ENCODE measurements around the gene ZNF841. TPM values are rescaled to one million over a fixed set of nuclear protein-coding genes. Genes with fewer than 3 reads are reported as not detected.

The ZNF841 gene
- total and polyA plus RNA-seq, 9 of the 15 experiments (the other 6 are each of a cell fraction or from before 2014, with no cell fraction given) = 3.1 to 17.1 (median 11.0) TPM

DNA sequence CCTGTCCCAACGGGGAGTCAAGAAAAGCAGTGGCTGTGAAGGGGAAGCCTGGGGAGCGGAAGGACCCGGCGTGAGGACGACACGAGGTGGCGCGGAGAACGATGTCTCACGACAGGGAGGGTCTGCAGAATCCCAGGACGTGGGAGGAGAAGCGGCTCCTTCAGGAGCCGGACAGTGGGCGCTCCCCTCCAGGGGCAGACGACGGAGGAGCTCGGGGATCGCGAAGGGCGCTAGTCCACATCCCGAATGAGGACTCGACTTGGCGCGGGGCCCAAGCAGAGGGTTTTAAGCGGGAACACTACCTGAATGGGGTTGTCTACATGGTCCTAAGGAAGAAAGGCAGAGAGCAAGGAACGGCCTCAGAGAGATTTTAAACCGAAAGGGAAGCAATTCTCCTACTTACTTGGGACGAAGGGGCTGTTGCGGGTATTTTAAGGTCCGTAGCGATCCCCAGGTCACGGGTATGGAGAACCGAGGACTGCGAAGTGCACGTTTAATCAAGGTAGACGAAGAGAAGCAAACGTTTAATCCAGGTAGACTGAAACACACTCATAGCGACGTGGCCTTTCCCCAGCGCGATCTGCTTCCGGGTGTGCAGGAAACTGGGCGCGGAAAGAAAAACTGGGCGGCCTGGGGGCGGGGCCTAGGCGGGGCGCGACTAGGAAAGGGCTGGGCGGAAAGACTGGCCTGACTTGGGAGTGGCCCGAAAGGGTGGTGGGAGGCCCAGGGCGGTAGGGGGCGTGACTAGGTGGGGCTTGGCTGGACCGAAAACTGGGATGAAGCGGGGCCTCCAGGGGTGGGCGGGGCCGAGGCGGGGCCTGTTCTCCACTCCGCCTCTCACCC is at the start of gene ZNF841 (continued):
- TF ChIP-seq, protein P1, sequence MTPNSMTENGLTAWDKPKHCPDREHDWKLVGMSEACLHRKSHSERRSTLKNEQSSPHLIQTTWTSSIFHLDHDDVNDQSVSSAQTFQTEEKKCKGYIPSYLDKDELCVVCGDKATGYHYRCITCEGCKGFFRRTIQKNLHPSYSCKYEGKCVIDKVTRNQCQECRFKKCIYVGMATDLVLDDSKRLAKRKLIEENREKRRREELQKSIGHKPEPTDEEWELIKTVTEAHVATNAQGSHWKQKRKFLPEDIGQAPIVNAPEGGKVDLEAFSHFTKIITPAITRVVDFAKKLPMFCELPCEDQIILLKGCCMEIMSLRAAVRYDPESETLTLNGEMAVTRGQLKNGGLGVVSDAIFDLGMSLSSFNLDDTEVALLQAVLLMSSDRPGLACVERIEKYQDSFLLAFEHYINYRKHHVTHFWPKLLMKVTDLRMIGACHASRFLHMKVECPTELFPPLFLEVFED (CRISPR knock-in tag; conservative IDR thresholded peaks at IDR 0.05) = no peak
- TF ChIP-seq, protein P2, sequence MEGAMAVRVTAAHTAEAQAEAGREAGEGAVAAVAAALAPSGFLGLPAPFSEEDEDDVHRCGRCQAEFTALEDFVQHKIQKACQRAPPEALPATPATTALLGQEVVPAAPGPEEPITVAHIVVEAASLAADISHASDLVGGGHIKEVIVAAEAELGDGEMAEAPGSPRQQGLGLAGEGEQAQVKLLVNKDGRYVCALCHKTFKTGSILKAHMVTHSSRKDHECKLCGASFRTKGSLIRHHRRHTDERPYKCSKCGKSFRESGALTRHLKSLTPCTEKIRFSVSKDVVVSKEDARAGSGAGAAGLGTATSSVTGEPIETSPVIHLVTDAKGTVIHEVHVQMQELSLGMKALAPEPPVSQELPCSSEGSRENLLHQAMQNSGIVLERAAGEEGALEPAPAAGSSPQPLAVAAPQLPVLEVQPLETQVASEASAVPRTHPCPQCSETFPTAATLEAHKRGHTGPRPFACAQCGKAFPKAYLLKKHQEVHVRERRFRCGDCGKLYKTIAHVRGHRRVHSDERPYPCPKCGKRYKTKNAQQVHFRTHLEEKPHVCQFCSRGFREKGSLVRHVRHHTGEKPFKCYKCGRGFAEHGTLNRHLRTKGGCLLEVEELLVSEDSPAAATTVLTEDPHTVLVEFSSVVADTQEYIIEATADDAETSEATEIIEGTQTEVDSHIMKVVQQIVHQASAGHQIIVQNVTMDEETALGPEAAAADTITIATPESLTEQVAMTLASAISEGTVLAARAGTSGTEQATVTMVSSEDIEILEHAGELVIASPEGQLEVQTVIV (CRISPR knock-in tag; IDR thresholded peaks at IDR 0.05; ENCODE audit: borderline replicate concordance) = no peak
- TF ChIP-seq ZZZ3 (IDR thresholded peaks at IDR 0.05) = no peak
- TF ChIP-seq SIX5 (IDR thresholded peaks at IDR 0.05; ENCODE audit: borderline replicate concordance in 1 of 2, insufficient read depth in 1 of 2, low read depth in 1 of 2, low read length in 2 of 2) = no peak
- TF ChIP-seq, protein P3, sequence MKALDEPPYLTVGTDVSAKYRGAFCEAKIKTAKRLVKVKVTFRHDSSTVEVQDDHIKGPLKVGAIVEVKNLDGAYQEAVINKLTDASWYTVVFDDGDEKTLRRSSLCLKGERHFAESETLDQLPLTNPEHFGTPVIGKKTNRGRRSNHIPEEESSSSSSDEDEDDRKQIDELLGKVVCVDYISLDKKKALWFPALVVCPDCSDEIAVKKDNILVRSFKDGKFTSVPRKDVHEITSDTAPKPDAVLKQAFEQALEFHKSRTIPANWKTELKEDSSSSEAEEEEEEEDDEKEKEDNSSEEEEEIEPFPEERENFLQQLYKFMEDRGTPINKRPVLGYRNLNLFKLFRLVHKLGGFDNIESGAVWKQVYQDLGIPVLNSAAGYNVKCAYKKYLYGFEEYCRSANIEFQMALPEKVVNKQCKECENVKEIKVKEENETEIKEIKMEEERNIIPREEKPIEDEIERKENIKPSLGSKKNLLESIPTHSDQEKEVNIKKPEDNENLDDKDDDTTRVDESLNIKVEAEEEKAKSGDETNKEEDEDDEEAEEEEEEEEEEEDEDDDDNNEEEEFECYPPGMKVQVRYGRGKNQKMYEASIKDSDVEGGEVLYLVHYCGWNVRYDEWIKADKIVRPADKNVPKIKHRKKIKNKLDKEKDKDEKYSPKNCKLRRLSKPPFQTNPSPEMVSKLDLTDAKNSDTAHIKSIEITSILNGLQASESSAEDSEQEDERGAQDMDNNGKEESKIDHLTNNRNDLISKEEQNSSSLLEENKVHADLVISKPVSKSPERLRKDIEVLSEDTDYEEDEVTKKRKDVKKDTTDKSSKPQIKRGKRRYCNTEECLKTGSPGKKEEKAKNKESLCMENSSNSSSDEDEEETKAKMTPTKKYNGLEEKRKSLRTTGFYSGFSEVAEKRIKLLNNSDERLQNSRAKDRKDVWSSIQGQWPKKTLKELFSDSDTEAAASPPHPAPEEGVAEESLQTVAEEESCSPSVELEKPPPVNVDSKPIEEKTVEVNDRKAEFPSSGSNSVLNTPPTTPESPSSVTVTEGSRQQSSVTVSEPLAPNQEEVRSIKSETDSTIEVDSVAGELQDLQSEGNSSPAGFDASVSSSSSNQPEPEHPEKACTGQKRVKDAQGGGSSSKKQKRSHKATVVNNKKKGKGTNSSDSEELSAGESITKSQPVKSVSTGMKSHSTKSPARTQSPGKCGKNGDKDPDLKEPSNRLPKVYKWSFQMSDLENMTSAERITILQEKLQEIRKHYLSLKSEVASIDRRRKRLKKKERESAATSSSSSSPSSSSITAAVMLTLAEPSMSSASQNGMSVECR (CRISPR knock-in tag; IDR thresholded peaks at IDR 0.05) = peak; percentile 16; the same call in 1 of the 2 replicates
- peak; percentile 71 for TF ChIP-seq KDM5B (IDR thresholded peaks at IDR 0.05; ENCODE audit: insufficient replicate concordance, low read depth, low read length)
- no peak for TF ChIP-seq PCBP1 (IDR thresholded peaks at IDR 0.05; ENCODE audit: low read depth, low read length, poor library complexity, severe bottlenecking)
- TF ChIP-seq YBX1 (IDR thresholded peaks at IDR 0.05) = no peak
- no peak for TF ChIP-seq DACH1 (IDR thresholded peaks at IDR 0.05; ENCODE audit: partially characterized antibody)
- no peak for TF ChIP-seq STAT5A (IDR thresholded peaks at IDR 0.05; ENCODE audit: borderline replicate concordance, low read length)
- TF ChIP-seq, protein P4, sequence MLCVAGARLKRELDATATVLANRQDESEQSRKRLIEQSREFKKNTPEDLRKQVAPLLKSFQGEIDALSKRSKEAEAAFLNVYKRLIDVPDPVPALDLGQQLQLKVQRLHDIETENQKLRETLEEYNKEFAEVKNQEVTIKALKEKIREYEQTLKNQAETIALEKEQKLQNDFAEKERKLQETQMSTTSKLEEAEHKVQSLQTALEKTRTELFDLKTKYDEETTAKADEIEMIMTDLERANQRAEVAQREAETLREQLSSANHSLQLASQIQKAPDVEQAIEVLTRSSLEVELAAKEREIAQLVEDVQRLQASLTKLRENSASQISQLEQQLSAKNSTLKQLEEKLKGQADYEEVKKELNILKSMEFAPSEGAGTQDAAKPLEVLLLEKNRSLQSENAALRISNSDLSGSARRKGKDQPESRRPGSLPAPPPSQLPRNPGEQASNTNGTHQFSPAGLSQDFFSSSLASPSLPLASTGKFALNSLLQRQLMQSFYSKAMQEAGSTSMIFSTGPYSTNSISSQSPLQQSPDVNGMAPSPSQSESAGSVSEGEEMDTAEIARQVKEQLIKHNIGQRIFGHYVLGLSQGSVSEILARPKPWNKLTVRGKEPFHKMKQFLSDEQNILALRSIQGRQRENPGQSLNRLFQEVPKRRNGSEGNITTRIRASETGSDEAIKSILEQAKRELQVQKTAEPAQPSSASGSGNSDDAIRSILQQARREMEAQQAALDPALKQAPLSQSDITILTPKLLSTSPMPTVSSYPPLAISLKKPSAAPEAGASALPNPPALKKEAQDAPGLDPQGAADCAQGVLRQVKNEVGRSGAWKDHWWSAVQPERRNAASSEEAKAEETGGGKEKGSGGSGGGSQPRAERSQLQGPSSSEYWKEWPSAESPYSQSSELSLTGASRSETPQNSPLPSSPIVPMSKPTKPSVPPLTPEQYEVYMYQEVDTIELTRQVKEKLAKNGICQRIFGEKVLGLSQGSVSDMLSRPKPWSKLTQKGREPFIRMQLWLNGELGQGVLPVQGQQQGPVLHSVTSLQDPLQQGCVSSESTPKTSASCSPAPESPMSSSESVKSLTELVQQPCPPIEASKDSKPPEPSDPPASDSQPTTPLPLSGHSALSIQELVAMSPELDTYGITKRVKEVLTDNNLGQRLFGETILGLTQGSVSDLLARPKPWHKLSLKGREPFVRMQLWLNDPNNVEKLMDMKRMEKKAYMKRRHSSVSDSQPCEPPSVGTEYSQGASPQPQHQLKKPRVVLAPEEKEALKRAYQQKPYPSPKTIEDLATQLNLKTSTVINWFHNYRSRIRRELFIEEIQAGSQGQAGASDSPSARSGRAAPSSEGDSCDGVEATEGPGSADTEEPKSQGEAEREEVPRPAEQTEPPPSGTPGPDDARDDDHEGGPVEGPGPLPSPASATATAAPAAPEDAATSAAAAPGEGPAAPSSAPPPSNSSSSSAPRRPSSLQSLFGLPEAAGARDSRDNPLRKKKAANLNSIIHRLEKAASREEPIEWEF (CRISPR knock-in tag; IDR thresholded peaks at IDR 0.05) = no peak
- no peak for TF ChIP-seq ARNT (IDR thresholded peaks at IDR 0.05)
